SK-N-SH (cell line): ENCODE data around the gene LGALS3BP.

ENCODE experiments used
- CTCF ChIP-seq: fragments of 200-600 bp; sonication (generic); IDR thresholded peaks from 2 replicates; pipeline ENCODE4 v1.6.1; 2017; ENCODE audit warnings: antibody characterized with exemption, mild to moderate bottlenecking, moderate library complexity
- ELF1 ChIP-seq: IDR thresholded peaks from 2 replicates; pipeline ENCODE4 v1.4.0; 2012
- FOSL2 ChIP-seq: IDR thresholded peaks from 2 replicates; pipeline ENCODE4 v1.4.0; 2012; ENCODE audit warnings: low read depth, mild to moderate bottlenecking, moderate library complexity, borderline replicate concordance
- FOXM1 ChIP-seq: IDR thresholded peaks from 2 replicates; pipeline ENCODE4 v1.4.0; 2012; ENCODE audit warnings: low read depth, mild to moderate bottlenecking
- POLR2AphosphoS5 ChIP-seq: IDR thresholded peaks from 2 replicates; pipeline ENCODE4 v1.6.1; 2012; ENCODE audit warnings: low read depth, low read length
- RCOR1 ChIP-seq: fragments of 150-350 bp; IDR thresholded peaks from 2 replicates; pipeline ENCODE4 v1.6.1; 2017; ENCODE audit warnings: antibody characterized with exemption, low read length
- TCF12 ChIP-seq: IDR thresholded peaks from 2 replicates; pipeline ENCODE4 v1.4.0; 2012

- no peak for TF ChIP-seq CTCF
- TF ChIP-seq POLR2AphosphoS5: no peak
- no peak for TF ChIP-seq FOSL2
- no peak for TF ChIP-seq FOXM1
- TF ChIP-seq ELF1: no peak
- TF ChIP-seq TCF12: no peak
- no peak for TF ChIP-seq RCOR1
These were observed 42.2 kb downstream of the LGALS3BP start for GRCh38 chr17:78937561-78937960.
